NCI-H748 (cell line): Measurements from ENCODE around the gene FAM227A.

ENCODE experiments used
- DNase-seq: peaks from one replicate; lab custom pipeline; 2025; ENCODE audit not compliant: unreplicated experiment; lab: John Stamatoyannopoulos, UW

FAM227A gene

DNA sequence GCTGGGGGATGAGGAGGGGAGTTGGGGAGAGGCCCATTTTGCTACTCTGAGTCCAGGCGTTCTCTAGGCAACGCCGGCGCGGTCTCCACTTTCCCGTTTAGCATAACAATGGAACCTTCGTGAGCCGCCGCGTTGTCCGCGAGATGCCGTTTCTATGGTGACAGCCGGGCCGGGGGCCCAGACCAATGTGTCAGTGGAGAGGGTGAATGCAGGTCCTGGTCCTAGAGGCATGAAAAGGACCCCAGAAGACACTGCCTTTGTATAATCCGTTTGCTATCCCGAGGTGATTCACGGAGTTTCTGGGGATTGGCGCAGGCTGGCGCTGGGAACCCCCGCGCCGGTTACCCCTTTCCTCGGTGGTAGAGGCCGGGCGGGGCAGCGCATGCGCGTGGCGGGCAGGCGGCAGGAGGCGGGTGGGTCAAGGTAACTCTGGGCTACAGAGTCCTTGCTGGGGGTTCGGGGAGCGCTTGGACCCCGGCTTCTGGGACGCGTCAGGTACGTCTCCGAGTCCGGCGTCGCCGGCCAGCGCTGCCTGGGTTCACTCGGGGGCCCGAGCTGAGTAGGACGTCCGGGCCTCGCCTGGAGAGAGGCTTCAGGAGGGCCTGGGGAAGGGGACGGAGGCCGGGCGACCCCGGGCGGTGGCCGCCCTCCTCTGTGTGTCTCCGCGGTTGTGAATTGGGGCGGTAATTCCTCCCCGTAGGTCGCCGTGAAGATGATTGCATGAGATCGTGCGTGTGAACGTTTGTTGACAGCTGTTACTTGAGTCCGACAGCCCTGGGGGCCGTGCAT is at the start of gene FAM227A, which contains the start of gene CBY1:
Gene FAM227A, minus strand, starts transcription at position 137 of the 789 bp plus-strand sequence. CDS start 6,224 bp downstream, outside the sequence.
Gene CBY1, plus strand, starts transcription at position 383 of the 789 bp plus-strand sequence. CDS start 11,417 bp downstream, outside the sequence.
- DNase-seq, result peak; percentile 95

DNA sequence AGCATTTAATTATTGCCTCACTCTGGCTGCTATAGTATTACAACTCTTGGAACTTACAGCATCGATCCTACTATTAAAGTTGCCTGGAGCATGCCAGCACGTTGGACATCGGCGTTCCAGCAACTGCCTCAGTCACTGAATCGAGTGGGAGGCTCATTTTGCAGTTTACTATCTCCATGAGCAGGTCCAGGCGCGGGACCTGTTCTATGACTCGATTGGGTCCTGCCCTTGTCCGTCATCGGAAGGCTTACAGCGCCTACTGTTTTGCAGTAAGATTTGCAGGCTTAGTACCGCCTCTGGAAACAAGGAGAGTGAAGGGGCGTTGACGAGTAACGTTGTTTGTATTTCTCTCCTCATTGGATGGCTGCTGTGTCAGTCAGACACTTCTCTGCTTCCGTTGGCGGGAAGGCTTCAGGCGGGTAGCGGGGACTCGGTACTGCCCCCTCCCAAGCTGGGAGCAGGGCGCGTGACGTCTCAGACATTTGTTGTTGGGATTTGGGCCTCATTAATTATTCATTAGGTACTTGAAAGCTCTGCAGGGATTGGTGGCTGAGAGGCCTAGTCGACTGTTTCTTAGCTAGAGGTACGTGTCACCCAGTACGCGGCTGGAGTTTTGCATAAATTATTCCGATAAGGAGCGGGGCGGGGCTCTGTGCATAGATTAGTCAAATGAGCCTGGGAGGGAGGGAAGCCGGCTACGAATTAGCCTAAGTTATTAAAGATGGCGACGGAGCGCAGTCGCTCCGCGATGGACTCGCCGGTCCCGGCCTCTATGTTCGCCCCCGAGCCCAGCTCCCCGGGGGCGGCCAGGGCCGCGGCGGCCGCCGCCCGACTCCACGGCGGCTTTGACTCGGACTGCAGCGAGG is 49.3 kb upstream of the FAM227A start, which contains the start of gene GTPBP1:
Gene GTPBP1, plus strand, starts transcription at position 710 of the 866 bp plus-strand sequence. Its CDS starts 12 bp downstream, at position 722.
- DNase-seq, result peak; percentile 100

DNA sequence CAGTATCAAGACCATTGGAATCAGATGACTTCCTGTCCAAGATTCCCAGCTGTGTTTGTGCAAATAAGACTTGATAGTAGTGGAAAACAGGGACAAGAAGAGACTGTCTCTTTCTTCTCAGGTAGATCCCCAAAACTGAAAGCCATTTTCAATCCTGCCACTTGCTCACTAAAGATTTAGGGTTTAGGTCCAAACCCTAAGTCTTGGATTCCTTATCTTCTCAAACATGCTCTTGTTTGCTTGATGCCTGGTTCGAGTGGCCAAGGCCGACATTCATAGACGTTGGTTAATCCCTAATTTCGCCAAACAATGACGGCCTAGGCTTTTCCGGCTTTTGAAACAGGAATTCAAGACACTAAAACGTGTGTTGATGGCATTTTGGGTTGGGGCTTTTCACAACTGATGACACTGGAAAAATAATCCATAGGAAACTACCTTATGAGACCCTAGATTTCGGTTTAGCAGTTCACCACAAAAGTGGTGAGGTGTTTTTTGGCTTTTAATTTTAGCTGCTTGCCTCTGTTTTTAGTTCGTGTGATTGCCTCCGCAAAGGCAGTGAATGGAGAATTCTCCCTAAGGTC is 48.6 kb upstream of the FAM227A start:
- peak; percentile 15 for DNase-seq

DNA sequence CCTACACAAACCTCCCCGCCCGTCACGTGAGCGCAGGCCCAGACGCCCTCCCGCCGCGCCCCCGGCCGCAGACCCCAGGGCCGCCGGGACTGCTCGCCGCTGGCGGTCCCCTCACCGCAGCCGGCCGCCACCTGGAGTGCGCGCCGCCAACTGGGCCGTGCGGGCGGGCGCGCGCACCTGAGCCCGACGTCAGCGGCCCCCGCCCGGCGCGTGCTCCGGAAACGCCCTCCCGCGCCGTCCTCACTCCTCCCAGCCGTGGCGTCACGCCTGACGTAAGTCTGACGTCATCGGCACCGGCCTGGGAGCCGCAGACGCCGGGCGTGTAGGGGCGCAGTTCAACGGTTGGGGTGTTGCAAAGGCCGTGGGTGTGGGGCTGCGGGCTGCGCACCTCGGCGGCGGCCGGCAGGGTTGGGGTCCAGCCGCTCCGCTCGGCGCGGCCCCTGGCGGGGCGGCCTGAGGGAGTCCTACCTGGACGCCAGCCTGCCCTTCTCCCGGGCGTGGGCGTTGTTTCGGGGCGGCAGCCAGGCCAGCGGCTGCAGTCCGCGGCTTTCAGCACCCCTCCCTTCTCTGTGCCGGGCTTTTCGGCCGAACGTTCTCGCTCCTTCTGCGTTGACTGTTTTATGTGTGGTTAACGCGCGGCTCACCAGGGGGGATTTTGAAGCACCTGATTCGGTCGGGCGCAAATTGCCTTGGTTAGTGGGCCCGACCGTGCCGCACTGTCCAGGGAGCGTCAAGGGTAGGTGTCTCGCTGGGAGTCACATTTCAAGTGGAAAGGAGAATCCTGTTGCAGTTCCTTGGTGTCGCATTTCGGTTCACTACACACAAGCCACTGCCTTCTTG is 44.8 kb upstream of the FAM227A start, which contains the start of gene JOSD1:
Gene JOSD1, minus strand, starts transcription at position 155 of the 840 bp plus-strand sequence. CDS start 956 bp downstream, outside the sequence.
- peak; percentile 92 for DNase-seq

DNA sequence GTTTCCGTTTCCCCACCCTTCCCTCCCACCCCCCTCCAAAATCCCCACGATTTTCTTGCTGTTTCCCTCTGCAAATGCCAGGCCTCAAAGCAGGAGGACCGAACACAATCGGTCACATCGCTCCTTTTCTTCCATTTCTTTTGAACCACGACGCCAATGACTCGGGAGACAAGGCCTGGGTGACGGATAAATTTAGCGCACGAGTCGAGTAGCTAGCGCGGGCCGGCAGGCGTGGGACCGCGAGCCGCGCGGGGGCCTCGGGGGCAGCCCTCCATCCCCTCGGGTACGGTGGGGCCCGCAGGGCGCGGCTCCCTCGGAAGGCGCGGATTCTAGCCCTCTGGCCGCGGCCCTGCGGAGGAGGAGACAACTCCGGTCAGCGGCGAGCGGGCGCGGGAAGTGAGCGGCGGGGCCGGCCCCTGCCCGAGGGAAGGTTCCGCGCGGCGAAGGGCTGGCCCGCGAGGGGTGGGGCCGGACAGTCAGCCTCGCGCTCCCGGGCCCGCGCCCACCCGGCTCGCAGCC is 44.1 kb upstream of the FAM227A start:
- DNase-seq, result peak; percentile 85

DNA sequence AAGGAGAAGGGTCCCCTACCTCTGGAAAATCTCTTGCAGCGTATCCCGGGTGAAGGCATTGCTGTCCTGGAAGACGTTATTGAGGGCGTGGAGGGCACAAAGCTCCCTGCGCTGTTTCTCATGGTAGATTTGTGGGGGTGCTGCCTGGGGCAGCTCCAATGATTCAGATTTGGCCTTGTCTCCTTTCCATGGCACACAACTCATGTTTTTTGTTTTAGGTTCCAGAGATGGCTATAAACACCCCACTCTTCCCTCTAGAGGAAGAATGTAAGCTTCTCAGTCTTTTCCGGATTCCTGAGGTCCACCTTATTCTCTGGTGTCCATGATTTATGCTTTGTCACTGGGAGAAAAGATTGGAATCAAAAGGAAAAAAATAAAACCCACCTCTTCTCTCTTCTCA is 43.6 kb upstream of the FAM227A start:
- DNase-seq, result no peak

DNA sequence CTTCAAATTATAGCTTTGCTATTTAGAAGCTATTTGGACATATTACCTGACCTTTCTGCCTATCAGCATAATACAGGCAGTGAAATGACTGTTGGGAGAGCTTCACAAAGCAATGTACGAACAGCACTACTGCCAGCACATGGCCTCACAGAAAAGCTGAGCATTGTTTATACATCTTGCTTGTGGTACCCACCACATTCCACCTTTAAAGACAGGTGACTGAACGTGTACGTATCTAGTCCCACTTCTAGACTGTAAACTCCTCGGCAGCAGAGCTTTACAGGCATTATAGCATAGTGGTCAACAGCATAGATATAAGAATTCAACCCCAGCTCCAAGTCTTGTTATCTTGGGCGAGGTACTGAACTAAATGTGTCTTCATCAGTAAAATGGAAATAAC is 43.0 kb upstream of the FAM227A start:
- no peak for DNase-seq

DNA sequence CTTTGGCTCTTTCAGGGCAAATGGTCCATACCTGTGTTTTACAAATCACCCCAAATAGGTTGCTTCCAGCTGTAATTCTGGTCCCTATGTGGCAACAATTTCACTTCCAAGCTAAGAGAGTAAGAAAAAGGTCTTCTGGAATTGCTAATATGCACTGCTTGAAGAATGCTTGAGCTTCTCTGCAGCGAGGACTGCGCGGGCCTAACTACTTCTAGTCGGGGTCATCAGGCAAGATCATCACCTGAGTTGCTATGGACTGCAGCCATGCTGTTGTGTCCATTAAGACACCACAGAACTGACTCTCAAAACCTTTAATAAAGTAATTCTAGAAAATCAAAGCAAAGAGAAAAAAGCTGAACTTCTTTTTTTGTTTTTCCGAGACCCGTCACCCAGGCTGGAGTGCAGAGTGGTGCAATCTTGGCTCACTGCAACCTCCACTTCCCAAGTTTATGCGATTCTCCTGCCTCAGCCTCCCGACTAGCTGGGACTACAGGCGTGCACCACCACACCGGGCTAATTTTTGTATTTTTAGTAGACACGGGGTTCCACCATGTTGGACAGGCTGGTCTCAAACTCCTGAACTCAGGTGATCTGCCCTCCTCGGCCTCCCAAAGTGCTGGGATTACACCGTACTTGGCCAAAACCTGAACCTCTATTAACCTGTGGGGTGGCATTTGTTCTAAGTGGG is 42.4 kb upstream of the FAM227A start:
- DNase-seq, result no peak

DNA sequence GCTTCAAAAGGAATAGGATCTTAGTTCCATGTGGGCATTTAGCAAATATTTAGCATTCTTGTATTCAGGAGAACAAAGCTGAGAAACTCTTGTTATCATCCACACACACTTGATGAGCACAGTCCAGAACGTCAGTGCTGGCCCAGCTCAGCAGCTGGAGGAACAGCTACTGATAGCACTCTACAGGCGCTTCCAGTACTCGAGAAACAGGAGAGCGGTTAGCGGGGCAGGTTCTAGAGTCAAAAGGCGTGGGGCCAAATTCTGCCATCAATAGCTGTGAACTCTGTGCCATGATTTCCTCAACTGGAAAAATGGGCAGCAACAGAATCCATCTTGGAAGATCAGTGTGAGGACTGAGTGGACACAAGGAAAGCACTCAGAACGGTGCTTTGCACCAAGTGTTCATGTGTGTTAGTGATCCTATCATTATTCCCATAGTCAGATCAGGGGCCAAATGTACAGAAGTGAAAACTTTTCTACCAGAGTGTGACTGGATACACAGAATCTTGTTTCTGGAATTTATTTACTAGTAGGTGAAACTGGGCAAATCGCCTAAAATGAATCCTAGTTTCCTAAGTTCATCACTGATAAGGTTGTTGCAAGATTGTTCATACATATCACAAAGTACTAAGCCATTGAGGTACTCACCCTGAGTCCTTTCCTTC is 41.4 kb upstream of the FAM227A start:
- no peak for DNase-seq

DNA sequence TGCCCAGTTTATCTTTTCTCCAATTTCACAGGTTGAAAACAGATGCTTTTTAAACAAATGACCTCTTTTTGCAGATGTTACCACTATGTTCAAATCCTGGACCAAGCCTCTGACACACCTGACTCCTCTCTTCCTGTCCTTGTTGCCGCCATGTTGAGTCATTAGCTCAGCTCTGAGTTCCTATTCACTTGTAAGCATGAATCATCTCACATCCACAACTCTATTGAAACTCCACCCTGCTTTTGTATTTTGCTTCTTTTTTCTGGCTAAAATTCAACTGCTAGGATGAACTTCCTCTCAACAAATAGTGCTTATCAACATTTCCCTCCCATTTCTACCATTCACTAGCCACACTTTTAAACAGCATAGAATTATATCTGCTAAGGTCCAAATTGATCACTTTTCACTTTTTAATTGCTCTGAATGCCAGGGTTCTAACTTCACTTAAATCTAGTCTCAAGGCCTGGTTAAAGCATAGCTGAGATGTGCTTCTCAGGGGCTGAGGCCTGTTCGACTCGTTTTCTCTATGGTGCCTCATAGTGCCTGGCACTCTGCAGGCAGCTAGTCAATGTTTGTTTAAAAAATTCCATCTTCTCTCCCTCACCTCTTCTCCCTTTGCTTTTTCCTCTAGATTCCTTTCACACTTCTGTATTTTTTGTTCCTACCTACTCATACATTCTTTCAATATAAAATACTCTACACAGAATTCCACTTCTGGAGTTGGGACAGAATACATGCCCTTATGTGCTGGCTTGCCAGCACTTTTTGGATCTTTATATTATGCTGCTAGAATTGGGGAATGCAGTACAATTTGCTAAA is 40.6 kb upstream of the FAM227A start:
- DNase-seq, result no peak

DNA sequence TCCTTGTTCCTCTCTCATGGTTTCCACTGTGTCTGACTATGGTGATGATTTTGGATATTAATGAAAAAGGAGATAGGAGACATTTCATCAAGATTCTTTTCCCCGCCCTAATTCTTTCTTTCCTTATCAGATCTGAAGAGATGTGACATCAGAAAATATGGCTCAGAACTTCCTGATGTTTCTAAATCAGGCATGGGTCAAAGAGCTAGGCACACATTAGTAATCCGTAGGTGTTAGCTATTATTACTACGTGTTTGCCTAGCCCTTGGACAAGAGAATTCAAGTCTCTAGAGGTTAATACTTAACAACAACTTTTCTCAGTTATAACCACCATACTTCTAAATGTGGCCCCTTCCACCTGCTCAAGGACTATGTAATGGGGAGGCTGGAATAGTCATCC is 38.7 kb upstream of the FAM227A start:
- DNase-seq, result no peak

DNA sequence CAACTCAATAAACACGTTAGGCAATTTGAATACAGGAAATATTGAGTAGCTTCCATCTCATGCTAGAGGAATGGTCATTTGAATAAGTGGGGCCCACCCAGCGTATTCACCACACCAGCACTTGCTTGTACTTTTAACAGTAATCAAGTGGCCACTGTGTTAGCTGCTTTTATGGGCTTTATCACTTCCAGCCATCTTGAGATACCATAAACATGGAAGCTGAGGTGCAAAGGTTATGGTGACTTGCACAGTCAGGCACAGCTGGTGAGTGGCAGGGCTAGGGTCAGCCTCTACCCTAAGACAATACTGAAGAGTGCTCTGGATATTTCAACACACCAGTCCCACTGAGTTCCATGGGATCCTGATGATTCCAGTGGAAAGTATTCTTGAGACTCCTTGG is 37.9 kb upstream of the FAM227A start:
- DNase-seq, result no peak

DNA sequence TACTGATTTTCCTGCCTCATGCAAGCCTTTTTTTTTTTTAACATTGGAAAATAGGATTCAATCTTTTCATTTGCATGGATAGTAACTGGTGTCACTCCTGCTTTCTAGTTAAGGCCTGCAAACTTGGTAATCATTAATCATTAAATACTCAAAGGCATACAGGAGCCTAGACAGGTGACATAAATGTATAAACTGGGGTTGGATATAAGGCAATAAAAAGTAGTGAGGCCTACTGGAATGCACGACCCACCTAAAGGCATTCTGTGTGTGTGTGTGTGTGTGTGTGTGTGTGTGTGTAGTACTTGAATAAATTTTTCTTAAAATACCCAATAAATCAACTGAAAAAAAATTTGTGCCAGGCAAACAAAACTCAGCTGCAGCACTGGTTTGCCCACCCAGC is 33.5 kb upstream of the FAM227A start:
- DNase-seq, result no peak

DNA sequence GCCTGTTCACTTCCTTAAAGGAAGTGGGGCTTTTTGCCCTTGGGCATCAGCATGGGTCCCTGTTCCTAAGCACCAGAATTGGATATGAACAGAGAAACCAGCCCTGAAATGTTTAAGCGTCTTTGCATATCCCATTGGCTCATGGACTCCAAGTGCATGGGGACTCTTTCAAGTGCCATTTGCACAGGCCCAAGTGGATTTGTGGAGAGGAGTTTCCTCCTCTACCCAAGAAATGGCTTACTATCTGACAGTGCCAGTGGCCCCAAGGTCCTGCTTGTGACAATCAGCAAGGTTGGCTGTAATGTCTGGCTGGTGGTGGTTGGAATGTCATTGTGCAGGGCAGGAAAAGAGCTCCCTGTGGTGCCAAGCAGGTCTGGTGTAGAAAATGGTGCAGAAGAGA is 29.6 kb upstream of the FAM227A start:
- no peak for DNase-seq

DNA sequence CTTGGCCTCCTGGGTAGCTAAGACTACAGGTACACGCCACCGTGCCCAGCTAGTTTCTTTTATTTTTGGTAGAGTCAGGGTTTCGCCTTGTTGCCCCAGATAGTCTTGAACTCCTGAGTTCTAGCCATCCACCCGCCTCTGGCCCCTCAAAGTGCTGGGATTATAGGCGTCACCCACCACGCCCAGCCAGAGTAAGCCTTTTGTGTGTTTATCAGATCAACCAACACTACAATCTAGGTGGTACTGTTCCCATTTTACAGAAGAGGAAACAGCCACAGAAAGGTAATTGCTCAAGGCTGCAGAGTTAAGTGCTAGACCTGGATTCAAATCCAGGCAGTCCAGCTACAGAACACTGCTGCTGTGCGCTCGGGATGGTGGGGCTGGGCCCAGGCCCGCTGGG is 28.7 kb upstream of the FAM227A start:
- no peak for DNase-seq

DNA sequence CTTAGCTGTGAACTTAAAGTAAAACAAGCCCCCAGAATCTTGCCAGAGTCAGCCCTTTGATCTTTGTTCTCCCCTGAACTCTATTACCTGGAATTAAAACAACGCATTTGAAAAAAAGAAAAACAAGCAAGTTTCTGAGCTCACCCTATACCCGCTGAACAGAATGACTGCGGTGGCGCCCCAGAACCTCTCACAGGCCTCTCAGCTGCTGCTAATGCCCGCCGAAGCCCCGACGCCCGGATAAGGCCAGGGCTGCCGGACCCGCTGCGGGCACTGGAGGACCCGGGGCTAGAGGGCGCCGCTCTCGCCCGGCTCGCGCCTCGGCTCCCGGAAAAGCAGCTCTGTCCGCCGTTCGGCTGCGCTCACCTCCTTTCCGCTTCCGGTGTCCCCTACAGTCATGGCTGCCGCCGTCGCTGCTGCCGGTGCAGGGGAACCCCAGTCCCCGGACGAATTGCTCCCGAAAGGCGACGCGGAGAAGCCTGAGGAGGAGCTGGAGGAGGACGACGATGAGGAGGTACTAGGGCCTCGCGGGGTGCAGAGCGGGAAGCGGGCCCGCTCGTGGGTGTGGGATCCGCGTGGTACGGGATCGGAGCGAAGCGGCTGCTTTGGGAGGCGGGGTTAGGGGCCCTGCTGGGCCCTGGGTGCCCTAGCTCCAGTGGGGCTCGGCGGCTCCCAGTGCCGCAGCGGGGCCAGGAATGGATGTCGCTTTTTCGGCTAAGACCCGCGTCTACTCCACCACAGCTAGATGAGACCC is 25.6 kb upstream of the FAM227A start, which contains the start of gene TOMM22:
Gene TOMM22, plus strand, starts transcription at position 376 of the 754 bp plus-strand sequence. Its CDS starts 22 bp downstream, at position 398.
- DNase-seq, result peak; percentile 84

DNA sequence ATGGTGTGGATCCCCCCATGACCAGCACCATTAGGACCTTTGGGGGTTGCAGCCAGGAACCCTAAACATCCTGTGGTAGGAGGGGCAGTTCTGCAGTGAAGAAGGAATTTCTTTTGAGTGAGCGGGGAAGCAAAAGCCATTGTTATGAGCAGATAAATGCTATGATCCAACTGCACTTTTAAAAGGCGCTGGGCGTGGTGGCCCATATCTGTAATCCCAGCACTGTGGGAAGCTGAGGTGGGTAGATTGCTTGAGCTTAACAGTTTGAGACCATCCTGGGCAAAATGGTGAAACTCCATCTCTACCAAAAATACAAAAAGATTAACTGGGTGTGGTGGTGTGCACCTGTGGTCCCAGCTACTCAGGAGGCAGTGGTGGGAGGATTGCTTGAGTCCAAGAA is 19.6 kb upstream of the FAM227A start:
- DNase-seq, result no peak
